HepG2 (cell line): ENCODE results near the gene MYH16. TPM values are rescaled to one million over a fixed set of nuclear protein-coding genes. Genes with fewer than 3 reads are reported as not detected.

Experiments
- ATAC-seq: fragments of 200-7000 bp; cut with Tn5 transposase; 3 replicates; pipeline ENCODE4 v1.9.1; 2020; ENCODE audit warnings: mild to moderate bottlenecking, moderate library complexity
- BruUV-seq: library from RNA; stranded (reverse); fragments of 400-500 nt; replicated peaks from 2 replicates; lab custom pipeline; 2021; lab: Mats Ljungman, UMichigan
- CTCF ChIA-PET: fragments of 300-600 bp; formaldehyde crosslinking; extraction: SDS; loops from one replicate; lab custom pipeline; 2021; ENCODE audit warnings: low total read pairs, inconsistent platforms, low intra/inter-chr PET ratio; lab: Yijun Ruan, JAX
- POLR2A ChIA-PET: fragments of 350-600 bp; sonication (Branson Sonifier 250); formaldehyde crosslinking; loops from one replicate; lab custom pipeline; 2020; ENCODE audit warnings: antibody characterized with exemption, inconsistent platforms; lab: Yijun Ruan, JAX
- DNase-seq: peaks from one replicate; pipeline ENCODE4 v3.0.0-alpha.2; 2015; ENCODE audit warnings: low spot score
- FAIRE-seq: peaks from 3 replicates; lab custom pipeline; 2011; peaks lifted over from hg19 to GRCh38; lab: Jason Lieb, UNC
- H2AFZ ChIP-seq: one replicate; pipeline ENCODE4 v1.6.1; 2011; ENCODE audit warnings: low read length, inconsistent platforms
- H3K27ac ChIP-seq: fragments of 300-600 bp; 3 replicates; pipeline ENCODE4 v1.8.0; 2011; ENCODE audit warnings: mixed run types, mild to moderate bottlenecking, mixed read lengths, low read length, inconsistent platforms; ENCODE audit not compliant: insufficient read depth; ENCODE audit errors: extremely low read length
- H3K27me3 ChIP-seq, 2 experiments: fragments of 200-600 bp in 1 of 2; 2 replicates in 1 of 2; 3 replicates in 1 of 2; pipeline versions ENCODE4 v1.6.0 to v1.8.0; 2011; ENCODE audit warnings: low read length in 2 of 2, mild to moderate bottlenecking in 2 of 2, moderate library complexity in 2 of 2, inconsistent platforms in 1 of 2; ENCODE audit not compliant: insufficient read depth in 2 of 2, control insufficient read depth in 1 of 2
- H3K36me3 ChIP-seq, 2 experiments: fragments of 200-600 bp in 1 of 2; replicated peaks in 1 of 2; 2 replicates in 1 of 2; 3 replicates in 1 of 2; pipeline versions ENCODE4 v1.5.1 to v1.8.0; 2011; ENCODE audit warnings: low read length in 2 of 2, inconsistent platforms in 1 of 2; ENCODE audit not compliant: insufficient read depth in 2 of 2, control insufficient read depth in 1 of 2
- H3K4me1 ChIP-seq: 2 replicates; pipeline ENCODE4 v1.5.1; 2012; ENCODE audit warnings: low read length, inconsistent platforms; ENCODE audit not compliant: insufficient read depth
- H3K4me2 ChIP-seq: 2 replicates; pipeline ENCODE4 v1.6.0; 2011; ENCODE audit warnings: low read depth, low read length, inconsistent platforms
- H3K4me3 ChIP-seq, 3 experiments: fragments of 200-600 bp in 1 of 3; sonication (generic), shearing (Covaris generic) in 1 of 3; replicated peaks in 1 of 3; 2 replicates each; pipeline ENCODE4 v1.5.1; 2011 to 2016; ENCODE audit warnings: low read length in 3 of 3, inconsistent platforms in 2 of 3, low read depth in 2 of 3, mild to moderate bottlenecking in 2 of 3, control low read depth in 1 of 3, mixed read lengths in 1 of 3; ENCODE audit not compliant: insufficient read depth in 1 of 3
- H3K79me2 ChIP-seq: one replicate; pipeline ENCODE4 v1.6.1; 2011; ENCODE audit warnings: low read length, inconsistent platforms; ENCODE audit not compliant: insufficient read depth
- H3K9ac ChIP-seq: 2 replicates; pipeline ENCODE4 v1.6.0; 2011; ENCODE audit warnings: mild to moderate bottlenecking, low read depth, low read length, inconsistent platforms; ENCODE audit not compliant: insufficient read depth
- H3K9me3 ChIP-seq: 2 replicates; pipeline ENCODE4 v1.5.1; 2012; ENCODE audit warnings: mild to moderate bottlenecking, low read length
- H4K20me1 ChIP-seq: 2 replicates; pipeline ENCODE4 v1.6.0; 2011; ENCODE audit warnings: inconsistent platforms, mild to moderate bottlenecking, low read length, moderate library complexity; ENCODE audit not compliant: insufficient read depth
- CEBPB ChIP-seq: IDR thresholded peaks from 2 replicates; pipeline ENCODE4 v1.6.1; 2011; ENCODE audit warnings: low read depth, low read length, improper control_type of control experiment, borderline replicate concordance
- EHMT2 ChIP-seq: fragments of 200-600 bp; sonication (generic); IDR thresholded peaks from 2 replicates; pipeline ENCODE4 v1.7.0; 2017; ENCODE audit warnings: antibody characterized with exemption, low read depth, low read length, borderline replicate concordance
- JUND ChIP-seq: sonication (generic); formaldehyde crosslinking; IDR thresholded peaks from 2 replicates; pipeline ENCODE4 v1.8.0; 2022; ENCODE audit warnings: mild to moderate bottlenecking, missing genetic modification reagents
- KMT2A ChIP-seq: sonication (generic); formaldehyde crosslinking; IDR thresholded peaks from 2 replicates; pipeline ENCODE4 v1.4.0; 2020; ENCODE audit warnings: missing genetic modification reagents
- ZNF138 ChIP-seq: sonication (generic); formaldehyde crosslinking; IDR thresholded peaks from 2 replicates; pipeline ENCODE4 v1.5.0; 2020; ENCODE audit warnings: mild to moderate bottlenecking, low read depth, missing genetic modification reagents
- ZNF276 ChIP-seq: sonication (generic); formaldehyde crosslinking; IDR thresholded peaks from 2 replicates; pipeline ENCODE4 v1.4.0; 2020; ENCODE audit warnings: mild to moderate bottlenecking, low read depth, missing genetic modification reagents
- WGBS: methylation state at CpG from one replicate; pipeline ENCODE4 v1.1.6; 2017; ENCODE audit warnings: low lambda C conversion rate; 5-methylcytosine and 5-hydroxymethylcytosine counted together
- in situ Hi-C: cut with HindIII; loops from 2 replicates; pipeline ENCODE4 v1.10.0; 2017; ENCODE audit warnings: low pct_unique_long_range_greater_than_20kb; ENCODE audit not compliant: extremely low pct_ligation_motif_present
- intact Hi-C: fragments of 100-400 bp; cut with micrococcal nuclease; formaldehyde crosslinking; loops from one replicate; pipeline ENCODE4 v1.10.0; 2022; ENCODE audit not compliant: unreplicated experiment
- polyA plus RNA-seq, 8 experiments: library from polyadenylated mRNA; depleted of rRNA in 3 of 8; stranded (reverse) in 7 of 8; unstranded in 1 of 8; fragments of >200 nt; fragmentation: Illumina TruSeq in 4 of 8; extraction: Trizol in 4 of 8; gene quantifications; 2 replicates each; pipeline versions ENCODE4 v1.2.1 to v1.2.3, GENCODE V29; 2011 to 2016; ENCODE audit warnings: low read depth in 4 of 8, missing spikeins in 1 of 8, mixed read lengths in 1 of 8; ENCODE audit not compliant: insufficient read depth in 1 of 8
- total RNA-seq, 5 experiments: library from RNA; depleted of rRNA; stranded (reverse); fragments of >200 nt; fragmentation: Illumina TruSeq; extraction: Trizol; gene quantifications; 2 replicates each; pipeline ENCODE4 v1.2.3, GENCODE V29; 2016; ENCODE audit warnings: low read depth in 1 of 5
- TF ChIP-seq, protein P1 (sequence below): sonication (generic); formaldehyde crosslinking; IDR thresholded peaks from 2 replicates; pipeline ENCODE4 v1.8.0; 2023; ENCODE audit warnings: mild to moderate bottlenecking, missing genetic modification reagents

Gene MYH16
- total and polyA plus RNA-seq, 2 of the 13 experiments (the other 11 are each of a cell fraction or from before 2014, with no cell fraction given): 0.05 to 0.15 TPM

DNA sequence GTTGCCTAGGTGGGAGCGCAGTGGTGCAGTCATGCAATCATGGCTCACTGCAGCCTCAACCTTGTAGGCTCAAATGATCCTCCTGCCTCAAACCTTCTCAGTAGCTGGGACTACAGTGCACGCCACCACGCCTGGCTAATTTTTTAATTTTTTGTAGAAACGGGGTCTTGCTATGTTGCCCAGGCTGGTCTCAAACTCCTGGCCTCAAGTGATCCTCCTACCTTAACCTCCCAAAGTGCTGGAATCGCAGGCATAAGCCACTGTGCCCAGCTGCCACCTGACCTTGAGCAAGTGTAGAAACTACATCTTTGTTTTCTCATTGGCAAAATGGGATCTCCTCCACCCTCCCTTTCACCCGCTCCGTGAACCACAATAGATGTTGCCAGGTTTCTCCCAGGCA lies 15.0 kb upstream of the MYH16 start (continued):
- TF ChIP-seq ZNF276 (CRISPR knock-in tag) (no peak), KMT2A (no peak)
- TF ChIP-seq, protein P1, sequence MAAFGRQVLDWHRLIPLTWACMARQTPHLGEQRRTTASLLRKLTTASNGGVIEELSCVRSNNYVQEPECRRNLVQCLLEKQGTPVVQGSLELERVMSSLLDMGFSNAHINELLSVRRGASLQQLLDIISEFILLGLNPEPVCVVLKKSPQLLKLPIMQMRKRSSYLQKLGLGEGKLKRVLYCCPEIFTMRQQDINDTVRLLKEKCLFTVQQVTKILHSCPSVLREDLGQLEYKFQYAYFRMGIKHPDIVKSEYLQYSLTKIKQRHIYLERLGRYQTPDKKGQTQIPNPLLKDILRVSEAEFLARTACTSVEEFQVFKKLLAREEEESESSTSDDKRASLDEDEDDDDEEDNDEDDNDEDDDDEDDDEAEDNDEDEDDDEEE (CRISPR knock-in tag): no peak

GRCh38 chr7:99258501-99258900 lies 14.1 kb upstream of the MYH16 start:
- H3K4me2 ChIP-seq: no peak overlapping the region
- CTCF ChIA-PET: no interaction called here
- H2AFZ ChIP-seq: no peak overlapping the region
- no peaks in the 10 kb centered on the region for H3K79me2 ChIP-seq
- no peak overlapping the region for H3K9ac ChIP-seq
- H3K27me3 ChIP-seq: no peaks in the 10 kb centered on the region; a peak in 1 of 5 replicates
- BruUV-seq: no TSS peak
- no peak for ATAC-seq
- 0% methylated on average over 2 of the region's 2 CpGs for WGBS
- no peak overlapping the region for H3K4me3 ChIP-seq
- H3K9me3 ChIP-seq: no peaks in the 10 kb centered on the region
- no peak for FAIRE-seq
- no peaks in the 10 kb centered on the region for H3K36me3 ChIP-seq
- H3K4me1 ChIP-seq: 0 out of 2 replicates have a peak, but pooled peaks cover 5% of the 10 kb centered on the region
- no peak for DNase-seq
- in situ Hi-C loops: no loop called here
- intact Hi-C loops: no loop called here
- H4K20me1 ChIP-seq: no peaks in the 10 kb centered on the region
- POLR2A ChIA-PET: interaction anchor here (0.7 kb wide), 1 partner anchor 229 kb away, joined by 3 read pairs; no protein-coding TSS in a partner anchor
- TF ChIP-seq JUND: no peak
- no peak for TF ChIP-seq EHMT2
- TF ChIP-seq CEBPB: peak; percentile 48; the same call in 1 of the 2 replicates
- no peak for TF ChIP-seq ZNF138 (CRISPR knock-in tag)
- no peak overlapping the region for H3K27ac ChIP-seq
